GM12875 (cell line): ENCODE data around the gene TTBK2.

Experiments
- H3K4me3 ChIP-seq: one replicate; pipeline ENCODE4 v1.5.1; 2011; ENCODE audit warnings: low read depth, low read length, control low read depth
- TF ChIP-seq, protein P1 (sequence below): IDR thresholded peaks from 2 replicates; pipeline ENCODE4 v1.5.1; 2011; ENCODE audit warnings: low read depth, mild to moderate bottlenecking, control low read depth, inconsistent platforms, low read length, moderate library complexity, borderline replicate concordance; ENCODE audit not compliant: insufficient read depth

The TTBK2 gene

DNA sequence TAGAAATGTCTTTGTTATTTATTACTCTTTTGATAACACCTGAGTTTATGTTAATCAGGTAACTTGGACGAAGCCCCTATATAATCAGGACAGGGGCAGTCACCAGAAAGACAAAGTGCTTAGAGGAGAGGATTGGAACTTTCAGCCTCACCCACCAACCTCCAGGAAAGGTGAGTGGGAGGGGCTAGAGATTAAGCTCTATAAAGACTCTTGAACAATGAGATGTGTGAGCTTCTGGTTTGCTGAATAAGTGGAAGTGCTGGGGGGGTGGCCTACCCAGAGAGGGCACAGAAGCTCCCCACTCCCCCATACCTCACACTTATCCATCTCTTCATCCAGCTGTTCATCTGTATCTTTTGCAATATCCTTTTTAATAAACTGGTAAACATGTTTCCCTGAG lies 73.9 kb downstream of the TTBK2 start:
- TF ChIP-seq, protein P1, sequence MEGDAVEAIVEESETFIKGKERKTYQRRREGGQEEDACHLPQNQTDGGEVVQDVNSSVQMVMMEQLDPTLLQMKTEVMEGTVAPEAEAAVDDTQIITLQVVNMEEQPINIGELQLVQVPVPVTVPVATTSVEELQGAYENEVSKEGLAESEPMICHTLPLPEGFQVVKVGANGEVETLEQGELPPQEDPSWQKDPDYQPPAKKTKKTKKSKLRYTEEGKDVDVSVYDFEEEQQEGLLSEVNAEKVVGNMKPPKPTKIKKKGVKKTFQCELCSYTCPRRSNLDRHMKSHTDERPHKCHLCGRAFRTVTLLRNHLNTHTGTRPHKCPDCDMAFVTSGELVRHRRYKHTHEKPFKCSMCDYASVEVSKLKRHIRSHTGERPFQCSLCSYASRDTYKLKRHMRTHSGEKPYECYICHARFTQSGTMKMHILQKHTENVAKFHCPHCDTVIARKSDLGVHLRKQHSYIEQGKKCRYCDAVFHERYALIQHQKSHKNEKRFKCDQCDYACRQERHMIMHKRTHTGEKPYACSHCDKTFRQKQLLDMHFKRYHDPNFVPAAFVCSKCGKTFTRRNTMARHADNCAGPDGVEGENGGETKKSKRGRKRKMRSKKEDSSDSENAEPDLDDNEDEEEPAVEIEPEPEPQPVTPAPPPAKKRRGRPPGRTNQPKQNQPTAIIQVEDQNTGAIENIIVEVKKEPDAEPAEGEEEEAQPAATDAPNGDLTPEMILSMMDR, result no peak

DNA sequence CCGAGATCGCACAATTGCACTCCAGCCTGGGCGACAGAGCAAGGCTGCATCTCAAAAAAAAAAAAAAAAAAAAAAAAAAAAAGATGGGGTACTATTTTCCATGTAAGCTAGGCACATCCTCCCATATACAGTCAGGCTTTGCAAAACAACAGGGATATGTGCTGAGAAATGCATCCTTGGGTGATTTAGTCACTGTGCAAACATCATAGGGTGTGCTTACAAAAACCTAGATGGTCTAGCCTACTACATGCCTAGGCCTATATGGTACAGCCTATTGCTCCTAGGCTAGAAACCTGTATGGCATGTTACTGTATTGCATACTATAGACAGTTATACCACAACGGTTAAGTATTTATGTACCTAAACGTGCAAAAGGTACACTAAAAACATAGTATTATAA lies 75.0 kb downstream of the TTBK2 start:
- H3K4me3 ChIP-seq, result no peak overlapping the region
- TF ChIP-seq, protein P1, result no peak

More for the DNA sequence above, 73.9 kb downstream of the TTBK2 start:
- H3K4me3 ChIP-seq, result no peak overlapping the region

DNA sequence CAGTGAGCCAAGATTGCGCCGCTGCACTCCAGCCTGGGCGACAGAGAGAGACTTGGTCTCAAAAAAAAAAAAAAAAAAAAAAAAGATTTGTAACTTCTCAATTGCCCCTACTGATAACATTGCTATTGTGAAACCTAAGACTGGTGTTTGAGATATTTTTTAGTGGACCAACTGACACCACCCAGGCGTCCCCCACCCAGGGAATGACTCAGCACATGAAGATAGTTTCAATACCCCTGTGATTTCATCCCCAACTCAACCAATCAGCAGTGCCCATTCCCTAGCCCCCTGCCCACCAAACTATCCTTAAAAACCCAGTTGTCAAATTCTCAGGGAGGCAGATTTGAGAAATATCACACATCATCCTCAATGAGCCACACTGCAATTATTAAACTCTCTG lies 76.9 kb downstream of the TTBK2 start:
- TF ChIP-seq, protein P1, result no peak
- no peak overlapping the region for H3K4me3 ChIP-seq

DNA sequence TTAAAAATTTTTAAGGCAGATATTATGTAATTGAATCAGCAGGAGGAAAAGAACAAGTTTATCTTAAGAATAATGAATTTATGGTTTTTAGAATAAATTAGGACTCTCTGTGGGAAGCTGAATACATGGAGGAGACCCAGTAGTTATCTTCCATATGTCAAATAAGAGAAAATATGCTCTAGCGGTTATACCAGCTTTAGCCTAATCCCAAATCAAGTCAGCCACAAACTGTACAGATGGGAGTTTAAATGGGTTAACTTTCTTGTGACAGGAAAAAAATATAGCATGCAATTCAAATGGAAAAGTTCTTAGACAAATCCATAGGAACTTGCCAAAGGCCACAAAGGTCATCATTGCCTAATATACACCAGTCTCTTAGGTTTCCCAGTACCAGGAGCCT lies 84.3 kb downstream of the TTBK2 start:
- no peak overlapping the region for H3K4me3 ChIP-seq
- TF ChIP-seq, protein P1, result no peak

DNA sequence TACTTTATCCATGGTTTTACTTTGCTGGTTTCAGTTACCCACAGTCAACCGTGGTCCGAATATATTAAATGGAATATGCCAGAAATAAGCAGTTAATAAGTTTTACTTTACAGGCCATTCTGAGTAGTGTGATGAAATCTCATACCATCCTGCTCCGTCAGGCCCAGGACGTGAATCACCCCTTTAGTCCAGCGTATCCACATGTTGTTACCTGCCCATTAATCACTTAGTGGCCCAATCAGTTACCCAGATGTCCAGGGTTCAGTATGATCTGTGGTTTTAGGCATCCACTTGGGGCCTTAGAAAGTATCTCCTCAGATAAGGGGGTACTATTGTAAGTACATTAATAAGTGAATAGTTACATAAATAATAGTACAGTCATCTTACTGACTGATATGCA lies 88.0 kb downstream of the TTBK2 start:
- TF ChIP-seq, protein P1, result no peak
- no peak overlapping the region for H3K4me3 ChIP-seq

DNA sequence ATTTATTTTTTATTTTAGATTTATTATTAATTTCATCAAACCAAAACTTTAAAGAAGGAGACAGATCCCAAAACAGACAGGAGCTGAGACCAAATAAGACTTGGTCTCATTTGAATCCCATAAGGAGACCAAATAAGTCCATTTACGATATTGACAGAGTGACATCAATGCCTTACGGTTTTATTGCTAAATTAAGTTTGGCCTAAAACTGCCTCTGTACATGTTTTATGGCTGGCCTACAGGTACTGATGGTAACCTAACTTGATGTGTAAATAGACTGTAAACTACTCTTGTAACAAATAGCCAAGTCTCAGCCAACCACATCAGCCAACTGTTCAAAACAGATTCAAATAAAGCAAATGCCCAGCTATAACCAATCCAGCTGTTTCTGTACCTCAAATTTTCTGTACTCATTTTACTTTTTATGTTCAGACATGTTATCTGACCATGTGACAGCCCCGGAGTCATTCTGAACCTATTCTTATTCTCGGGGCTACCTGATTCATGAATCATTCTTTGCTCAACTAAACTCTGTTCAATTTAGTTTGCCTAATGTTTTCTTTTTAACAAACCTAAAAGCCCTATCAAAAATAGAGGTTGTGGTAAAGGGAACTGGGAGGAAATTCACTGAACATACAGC lies 94.2 kb downstream of the TTBK2 start:
- TF ChIP-seq, protein P1, result no peak
- no peak overlapping the region for H3K4me3 ChIP-seq

DNA sequence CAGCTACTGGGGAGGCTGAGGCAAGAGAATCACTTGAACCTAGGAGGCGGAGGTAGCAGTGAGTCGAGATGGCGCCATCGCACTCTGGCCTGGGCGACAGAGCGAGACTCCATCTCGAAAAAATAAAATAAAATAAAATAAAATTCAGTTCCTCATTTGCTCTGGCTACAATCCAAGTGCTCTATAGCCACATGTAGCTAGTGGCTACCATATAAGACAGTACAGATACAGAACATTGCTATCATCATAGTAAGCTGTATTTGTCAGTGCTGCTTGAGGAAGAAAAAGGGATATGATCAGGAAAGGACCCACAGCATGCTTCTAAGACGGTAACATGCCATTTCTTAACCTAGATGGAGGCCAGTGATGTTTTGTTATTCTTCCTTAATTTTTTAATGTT lies 95.0 kb downstream of the TTBK2 start:
- TF ChIP-seq, protein P1, result no peak
- no peak overlapping the region for H3K4me3 ChIP-seq
